Measurements from ENCODE around the gene UBASH3A.

Gene UBASH3A

GRCh38 chr21:42397746-42398394 is 5.8 kb upstream of the UBASH3A start:
- no peak overlapping the region for H3K27ac ChIP-seq
- no peaks in the 10 kb centered on the region for H3K9me3 ChIP-seq (ENCODE audit: low read depth, low read length)
- H3K36me3 ChIP-seq (ENCODE audit: insufficient read depth, low read length): no peaks in the 10 kb centered on the region
- TF ChIP-seq FOXP2 (optimal IDR thresholded peaks at IDR 0.05; ENCODE audit: control extremely low read depth, extremely low read length, insufficient read depth): no peak
- no peak for TF ChIP-seq EZH2 (IDR thresholded peaks at IDR 0.05)
- H3K4me3 ChIP-seq: no peak overlapping the region
- DNase-seq (ENCODE audit: low read depth, low spot score): no peak
- H3K9ac ChIP-seq (ENCODE audit: insufficient read length): no peak overlapping the region

GRCh38 chr21:42398436-42399028 is 5.2 kb upstream of the UBASH3A start:
- Histone ChIP-seq H3K36me3 (ENCODE audit: insufficient read depth, low read length) (no peaks in the 10 kb centered on the region), H3K9ac (ENCODE audit: insufficient read length) (no peak overlapping the region), H3K27ac (no peak overlapping the region), H3K9me3 (ENCODE audit: low read depth, low read length) (no peaks in the 10 kb centered on the region), H3K4me3 (peak overlapping the region; percentile 22; the same call in 1 of the 2 replicates)
- DNase-seq (ENCODE audit: low read depth, low spot score): no peak
- TF ChIP-seq EZH2 (IDR thresholded peaks at IDR 0.05): no peak
- TF ChIP-seq FOXP2 (optimal IDR thresholded peaks at IDR 0.05; ENCODE audit: control extremely low read depth, extremely low read length, insufficient read depth): no peak
- no peak for TF ChIP-seq POLR2AphosphoS5 (IDR thresholded peaks at IDR 0.05; ENCODE audit: borderline replicate concordance, low read depth, low read length)

- no peak for TF ChIP-seq POLR2AphosphoS5 (IDR thresholded peaks at IDR 0.05; ENCODE audit: borderline replicate concordance, low read depth, low read length)
- TF ChIP-seq EZH2 (IDR thresholded peaks at IDR 0.05): no peak
- no peak for TF ChIP-seq FOXP2 (optimal IDR thresholded peaks at IDR 0.05; ENCODE audit: control extremely low read depth, extremely low read length, insufficient read depth)
- Histone ChIP-seq H3K36me3 (ENCODE audit: insufficient read depth, low read length) (no peaks in the 10 kb centered on the region), H3K4me3 (no peak overlapping the region), H3K9ac (ENCODE audit: insufficient read length) (no peak overlapping the region), H3K9me3 (ENCODE audit: low read depth, low read length) (no peaks in the 10 kb centered on the region), H3K27ac (no peak overlapping the region; the same call in 1 of the 2 replicates)
- no peak for DNase-seq (ENCODE audit: low read depth, low spot score)
These were observed 3.2 kb upstream of the UBASH3A start for GRCh38 chr21:42400525-42400924.

DNA sequence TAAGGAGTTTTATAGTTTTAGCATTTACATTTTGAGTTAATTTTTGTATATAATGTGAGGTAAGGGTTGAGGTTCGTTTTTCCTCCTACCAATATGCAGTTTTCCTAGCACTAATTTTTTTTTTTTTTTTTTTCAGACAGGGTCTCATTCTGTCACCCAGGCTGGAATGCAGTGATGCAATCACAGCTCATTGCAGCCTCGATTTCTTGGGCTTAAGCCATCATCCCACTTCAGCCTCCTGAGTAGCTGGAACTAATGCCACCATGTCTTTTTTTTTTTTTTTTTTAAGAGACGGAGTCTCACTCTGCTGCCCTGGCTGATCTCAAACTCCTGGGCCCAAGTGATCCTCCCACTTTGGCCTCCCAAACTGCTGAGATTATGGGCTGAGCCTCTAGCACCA is 2.5 kb upstream of the UBASH3A start:
- no peak for DNase-seq (ENCODE audit: low read depth, low spot score)
- H3K27ac ChIP-seq: peak overlapping the region; percentile 74; the same call in 1 of the 2 replicates
- no peak for TF ChIP-seq EZH2 (IDR thresholded peaks at IDR 0.05)
- no peak for TF ChIP-seq FOXP2 (optimal IDR thresholded peaks at IDR 0.05; ENCODE audit: control extremely low read depth, extremely low read length, insufficient read depth)
- TF ChIP-seq POLR2AphosphoS5 (IDR thresholded peaks at IDR 0.05; ENCODE audit: borderline replicate concordance, low read depth, low read length): no peak
- H3K9me3 ChIP-seq (ENCODE audit: low read depth, low read length): no peaks in the 10 kb centered on the region
- no peaks in the 10 kb centered on the region for H3K36me3 ChIP-seq (ENCODE audit: insufficient read depth, low read length)
- H3K4me3 ChIP-seq: no peak overlapping the region
- no peak overlapping the region for H3K9ac ChIP-seq (ENCODE audit: insufficient read length)

DNA sequence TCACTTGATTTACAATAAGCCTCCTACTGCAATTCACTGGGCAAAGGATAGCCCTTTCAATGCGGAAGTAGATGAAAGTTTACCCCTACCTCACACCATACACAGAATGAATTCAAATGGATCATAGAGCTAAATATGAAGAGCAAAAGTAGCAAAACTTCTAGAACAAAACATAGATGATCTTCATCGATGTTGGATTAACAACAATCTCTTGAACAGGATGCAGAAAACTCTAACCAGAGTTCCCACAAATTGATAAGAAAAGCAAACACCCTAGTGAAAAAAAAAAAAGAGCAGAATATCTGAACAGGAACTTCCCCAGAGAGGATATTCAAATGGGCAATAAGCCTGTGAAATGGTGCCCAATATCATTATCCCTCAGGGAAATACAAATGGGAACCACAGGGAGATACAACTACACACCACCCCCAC is 1.9 kb upstream of the UBASH3A start:
- no peak for TF ChIP-seq POLR2AphosphoS5 (IDR thresholded peaks at IDR 0.05; ENCODE audit: borderline replicate concordance, low read depth, low read length)
- no peak for TF ChIP-seq FOXP2 (optimal IDR thresholded peaks at IDR 0.05; ENCODE audit: control extremely low read depth, extremely low read length, insufficient read depth)
- no peak for TF ChIP-seq EZH2 (IDR thresholded peaks at IDR 0.05)
- H3K36me3 ChIP-seq (ENCODE audit: insufficient read depth, low read length): no peaks in the 10 kb centered on the region
- no peak overlapping the region for H3K9ac ChIP-seq (ENCODE audit: insufficient read length)
- no peak for DNase-seq (ENCODE audit: low read depth, low spot score)
- no peaks in the 10 kb centered on the region for H3K9me3 ChIP-seq (ENCODE audit: low read depth, low read length)
- H3K4me3 ChIP-seq: no peak overlapping the region
- H3K27ac ChIP-seq: no peak overlapping the region

DNA sequence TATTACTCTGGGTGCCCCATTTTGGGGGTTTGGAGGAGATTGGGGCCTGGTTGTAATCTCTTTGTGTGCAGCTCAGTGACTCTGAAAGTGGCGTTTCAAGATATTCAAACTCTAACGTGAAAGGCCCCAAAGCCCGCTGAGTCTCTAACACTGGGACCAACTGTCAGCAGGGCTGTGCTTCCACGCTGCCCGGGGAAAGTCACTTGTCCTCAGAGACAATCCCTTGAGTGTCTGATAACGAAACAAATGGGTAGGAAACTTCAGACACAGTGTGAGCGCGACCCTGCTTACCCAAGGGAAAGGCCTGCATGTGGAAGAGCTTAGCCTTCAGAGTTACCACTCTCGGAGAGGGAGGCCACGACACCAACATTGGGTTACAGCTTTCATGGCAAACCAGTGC is 837 bp downstream of the UBASH3A start:
- no peak overlapping the region for H3K27ac ChIP-seq
- DNase-seq (ENCODE audit: low read depth, low spot score): no peak
- H3K36me3 ChIP-seq (ENCODE audit: insufficient read depth, low read length): no peaks in the 10 kb centered on the region
- H3K9me3 ChIP-seq (ENCODE audit: low read depth, low read length): no peaks in the 10 kb centered on the region
- H3K9ac ChIP-seq (ENCODE audit: insufficient read length): no peak overlapping the region
- H3K4me3 ChIP-seq: no peak overlapping the region
- TF ChIP-seq FOXP2 (optimal IDR thresholded peaks at IDR 0.05; ENCODE audit: control extremely low read depth, extremely low read length, insufficient read depth) (no peak), EZH2 (IDR thresholded peaks at IDR 0.05) (no peak), POLR2AphosphoS5 (IDR thresholded peaks at IDR 0.05; ENCODE audit: borderline replicate concordance, low read depth, low read length) (no peak)

- Histone ChIP-seq H3K9me3 (ENCODE audit: low read depth, low read length) (no peaks in the 10 kb centered on the region), H3K9ac (ENCODE audit: insufficient read length) (no peak overlapping the region), H3K27ac (no peak overlapping the region), H3K36me3 (ENCODE audit: insufficient read depth, low read length) (no peaks in the 10 kb centered on the region), H3K4me3 (no peak overlapping the region)
- DNase-seq (ENCODE audit: low read depth, low spot score): no peak
- TF ChIP-seq FOXP2 (optimal IDR thresholded peaks at IDR 0.05; ENCODE audit: control extremely low read depth, extremely low read length, insufficient read depth) (no peak), EZH2 (IDR thresholded peaks at IDR 0.05) (no peak), POLR2AphosphoS5 (IDR thresholded peaks at IDR 0.05; ENCODE audit: borderline replicate concordance, low read depth, low read length) (no peak)
These were observed 1.6 kb downstream of the UBASH3A start for GRCh38 chr21:42405064-42406013.

- DNase-seq (ENCODE audit: low read depth, low spot score): no peak
- Histone ChIP-seq H3K36me3 (ENCODE audit: insufficient read depth, low read length) (no peaks in the 10 kb centered on the region), H3K4me3 (no peak overlapping the region), H3K27ac (no peak overlapping the region), H3K9me3 (ENCODE audit: low read depth, low read length) (no peaks in the 10 kb centered on the region), H3K9ac (ENCODE audit: insufficient read length) (no peak overlapping the region)
- TF ChIP-seq FOXP2 (optimal IDR thresholded peaks at IDR 0.05; ENCODE audit: control extremely low read depth, extremely low read length, insufficient read depth) (no peak), POLR2AphosphoS5 (IDR thresholded peaks at IDR 0.05; ENCODE audit: borderline replicate concordance, low read depth, low read length) (no peak), EZH2 (IDR thresholded peaks at IDR 0.05) (no peak)
These were observed 2.5 kb downstream of the UBASH3A start for GRCh38 chr21:42406201-42406621.
